ENCODE results near the gene PCDH15.

GRCh38 chr10:54666192-54666591 lies 134.8 kb downstream of the PCDH15 start:
- TF ChIP-seq TCF7 (CRISPR knock-in tag; IDR thresholded peaks at IDR 0.05; ENCODE audit: low read depth) (no peak), GTF2I (CRISPR knock-in tag; conservative IDR thresholded peaks at IDR 0.05) (no peak), CTCF (IDR thresholded peaks at IDR 0.05) (no peak), KAT7 (CRISPR knock-in tag; IDR thresholded peaks at IDR 0.05; ENCODE audit: borderline replicate concordance) (no peak), EMX1 (CRISPR knock-in tag; IDR thresholded peaks at IDR 0.05) (no peak), E2F1 (CRISPR knock-in tag; IDR thresholded peaks at IDR 0.05) (no peak), FOXP1 (CRISPR knock-in tag; IDR thresholded peaks at IDR 0.05; ENCODE audit: borderline replicate concordance) (no peak)
- TF ChIP-seq, protein P1, sequence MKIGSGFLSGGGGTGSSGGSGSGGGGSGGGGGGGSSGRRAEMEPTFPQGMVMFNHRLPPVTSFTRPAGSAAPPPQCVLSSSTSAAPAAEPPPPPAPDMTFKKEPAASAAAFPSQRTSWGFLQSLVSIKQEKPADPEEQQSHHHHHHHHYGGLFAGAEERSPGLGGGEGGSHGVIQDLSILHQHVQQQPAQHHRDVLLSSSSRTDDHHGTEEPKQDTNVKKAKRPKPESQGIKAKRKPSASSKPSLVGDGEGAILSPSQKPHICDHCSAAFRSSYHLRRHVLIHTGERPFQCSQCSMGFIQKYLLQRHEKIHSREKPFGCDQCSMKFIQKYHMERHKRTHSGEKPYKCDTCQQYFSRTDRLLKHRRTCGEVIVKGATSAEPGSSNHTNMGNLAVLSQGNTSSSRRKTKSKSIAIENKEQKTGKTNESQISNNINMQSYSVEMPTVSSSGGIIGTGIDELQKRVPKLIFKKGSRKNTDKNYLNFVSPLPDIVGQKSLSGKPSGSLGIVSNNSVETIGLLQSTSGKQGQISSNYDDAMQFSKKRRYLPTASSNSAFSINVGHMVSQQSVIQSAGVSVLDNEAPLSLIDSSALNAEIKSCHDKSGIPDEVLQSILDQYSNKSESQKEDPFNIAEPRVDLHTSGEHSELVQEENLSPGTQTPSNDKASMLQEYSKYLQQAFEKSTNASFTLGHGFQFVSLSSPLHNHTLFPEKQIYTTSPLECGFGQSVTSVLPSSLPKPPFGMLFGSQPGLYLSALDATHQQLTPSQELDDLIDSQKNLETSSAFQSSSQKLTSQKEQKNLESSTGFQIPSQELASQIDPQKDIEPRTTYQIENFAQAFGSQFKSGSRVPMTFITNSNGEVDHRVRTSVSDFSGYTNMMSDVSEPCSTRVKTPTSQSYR (CRISPR knock-in tag; IDR thresholded peaks at IDR 0.05): no peak
- TF ChIP-seq, protein P2, sequence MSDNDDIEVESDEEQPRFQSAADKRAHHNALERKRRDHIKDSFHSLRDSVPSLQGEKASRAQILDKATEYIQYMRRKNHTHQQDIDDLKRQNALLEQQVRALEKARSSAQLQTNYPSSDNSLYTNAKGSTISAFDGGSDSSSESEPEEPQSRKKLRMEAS (CRISPR knock-in tag; IDR thresholded peaks at IDR 0.05): no peak

Data from WTC11 (cell line).